Esophagus muscularis mucosa (tissue), 3 donors: Measurements from ENCODE around the gene NKX6-1.

ENCODE experiments used
- POLR2A ChIP-seq: fragments of 450-650 bp; IDR thresholded peaks from one replicate; pipeline ENCODE4 v1.6.1; 2017; ENCODE audit warnings: antibody characterized with exemption, moderate library complexity, mild to moderate bottlenecking, low read depth
- POLR2AphosphoS5 ChIP-seq, 2 donors: sonication (generic); formaldehyde crosslinking; IDR thresholded peaks; one replicate each; pipeline ENCODE4 v1.6.1; 2017; ENCODE audit warnings: antibody characterized with exemption in 2 of 2
- TF ChIP-seq, protein P1 (sequence below), 3 experiments: fragments of 200-600 bp in 2 of 3; fragments of 450-650 bp in 1 of 3; sonication (generic) in 2 of 3; IDR thresholded peaks; one replicate each; pipeline ENCODE4 v1.5.1; 2017 to 2019; ENCODE audit warnings: antibody characterized with exemption in 3 of 3, mild to moderate bottlenecking in 2 of 3, moderate library complexity in 1 of 3

DNA sequence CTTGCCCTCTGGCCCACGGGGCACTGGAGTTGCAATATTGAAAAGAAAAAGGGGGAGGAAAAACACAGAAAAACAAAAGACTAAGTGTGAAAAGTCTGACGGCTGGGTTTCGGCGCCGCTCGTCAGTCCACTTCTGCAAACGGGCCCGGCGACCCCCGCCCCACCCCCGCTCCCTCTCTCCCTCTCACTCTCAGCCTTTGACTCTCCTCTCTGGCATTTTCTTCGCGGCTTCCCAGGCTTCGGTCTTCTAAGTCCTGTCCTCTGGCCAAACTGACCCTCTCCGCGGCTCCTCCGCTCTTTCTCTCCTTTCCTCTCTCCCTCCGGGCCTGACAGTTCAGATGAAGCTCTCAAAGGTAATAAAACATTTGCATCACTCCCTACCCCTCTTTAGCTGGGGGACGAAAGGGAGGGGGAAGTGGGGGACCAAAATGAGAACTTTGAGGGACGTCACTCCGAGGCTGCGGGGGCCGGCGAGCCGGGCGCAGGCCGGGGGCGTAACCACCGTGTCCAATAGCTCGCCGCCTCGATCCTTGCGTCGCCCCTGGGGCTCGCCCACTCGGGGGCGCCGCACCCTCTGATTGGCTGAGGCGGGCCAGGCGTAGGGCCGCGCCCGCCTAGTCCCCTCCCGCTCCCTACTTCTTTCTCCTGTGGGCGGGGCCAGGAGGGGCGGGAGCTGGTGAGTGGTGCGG, at the start of gene NKX6-1:
- TF ChIP-seq, protein P1, sequence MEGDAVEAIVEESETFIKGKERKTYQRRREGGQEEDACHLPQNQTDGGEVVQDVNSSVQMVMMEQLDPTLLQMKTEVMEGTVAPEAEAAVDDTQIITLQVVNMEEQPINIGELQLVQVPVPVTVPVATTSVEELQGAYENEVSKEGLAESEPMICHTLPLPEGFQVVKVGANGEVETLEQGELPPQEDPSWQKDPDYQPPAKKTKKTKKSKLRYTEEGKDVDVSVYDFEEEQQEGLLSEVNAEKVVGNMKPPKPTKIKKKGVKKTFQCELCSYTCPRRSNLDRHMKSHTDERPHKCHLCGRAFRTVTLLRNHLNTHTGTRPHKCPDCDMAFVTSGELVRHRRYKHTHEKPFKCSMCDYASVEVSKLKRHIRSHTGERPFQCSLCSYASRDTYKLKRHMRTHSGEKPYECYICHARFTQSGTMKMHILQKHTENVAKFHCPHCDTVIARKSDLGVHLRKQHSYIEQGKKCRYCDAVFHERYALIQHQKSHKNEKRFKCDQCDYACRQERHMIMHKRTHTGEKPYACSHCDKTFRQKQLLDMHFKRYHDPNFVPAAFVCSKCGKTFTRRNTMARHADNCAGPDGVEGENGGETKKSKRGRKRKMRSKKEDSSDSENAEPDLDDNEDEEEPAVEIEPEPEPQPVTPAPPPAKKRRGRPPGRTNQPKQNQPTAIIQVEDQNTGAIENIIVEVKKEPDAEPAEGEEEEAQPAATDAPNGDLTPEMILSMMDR (IDR thresholded peaks at IDR 0.05), result no peak
- TF ChIP-seq POLR2A (peak; percentile 12), POLR2AphosphoS5 (IDR thresholded peaks at IDR 0.05) (peak; percentile 76 to 98)
